AG09309 (cell line): ENCODE results near the gene LMCD1.

Experiments used
- DNase-seq: peaks from one replicate; pipeline ENCODE4 v3.0.0-alpha.2; 2010; ENCODE audit warnings: low read depth
- H3K4me3 ChIP-seq: 2 replicates; pipeline ENCODE4 v1.5.1; 2011; ENCODE audit warnings: mild to moderate bottlenecking, low read depth, low read length, moderate library complexity; ENCODE audit not compliant: control insufficient read depth
- CTCF ChIP-seq: IDR thresholded peaks from 2 replicates; pipeline ENCODE4 v1.5.1; 2011; ENCODE audit warnings: mild to moderate bottlenecking, low read depth, low read length, inconsistent platforms; ENCODE audit not compliant: insufficient read depth, control insufficient read depth; ENCODE audit errors: missing control alignments

Gene LMCD1

DNA sequence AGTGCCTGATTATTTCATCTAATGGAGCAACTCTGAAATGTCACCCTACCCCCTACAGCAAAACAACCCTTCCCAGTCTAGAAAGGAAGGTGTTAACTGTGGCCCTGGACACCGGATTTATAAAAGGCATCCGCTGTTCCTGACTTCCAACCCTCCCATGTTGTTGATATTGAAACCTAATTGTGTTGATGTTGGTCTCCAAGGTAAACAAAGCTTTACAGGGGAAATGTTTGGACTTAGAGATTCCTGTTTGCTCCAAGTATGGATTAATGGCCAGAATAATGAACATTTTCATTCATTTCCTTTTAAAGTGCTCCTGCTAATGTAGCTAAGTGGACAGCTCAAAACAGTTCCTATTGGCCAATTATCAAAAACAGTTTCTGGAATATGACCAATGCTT is 19.4 kb upstream of the LMCD1 start:
- TF ChIP-seq CTCF, result no peak
- DNase-seq, result no peak
- H3K4me3 ChIP-seq, result no peak overlapping the region

DNA sequence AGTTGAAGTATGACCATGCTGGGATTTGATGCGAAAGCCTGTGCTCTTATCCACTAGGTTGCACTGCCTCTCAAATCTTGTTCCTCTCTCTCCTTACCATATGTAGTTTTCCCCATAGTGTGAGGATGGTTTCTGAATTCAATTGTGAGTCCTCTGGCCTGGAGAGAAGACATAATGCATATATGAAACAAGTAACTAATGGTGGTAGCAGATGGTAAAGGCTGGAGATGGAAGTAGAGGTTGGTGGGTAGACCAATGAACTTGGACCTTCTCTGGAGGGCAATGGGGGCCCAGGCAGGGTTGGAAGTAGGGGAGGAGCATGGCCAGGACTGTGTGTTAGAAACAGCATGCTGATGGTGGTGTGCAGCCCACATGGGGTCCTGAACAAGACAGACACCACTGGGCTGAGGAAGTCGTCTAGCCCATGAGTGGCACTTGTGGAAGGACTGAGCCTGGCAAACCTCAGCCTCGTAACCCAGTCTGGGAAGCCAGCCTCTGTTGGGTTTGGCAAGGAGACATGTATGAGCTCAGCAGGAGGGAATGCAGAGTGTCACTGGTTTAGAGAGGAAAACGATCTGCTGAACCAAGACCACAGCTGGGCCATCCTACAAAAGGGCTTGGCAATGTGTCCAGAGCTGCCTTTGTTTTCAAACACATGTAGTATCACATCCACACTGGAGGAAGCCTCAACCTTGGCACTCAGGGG is 18.5 kb upstream of the LMCD1 start:
- H3K4me3 ChIP-seq, result no peak overlapping the region
- peak; percentile 96 for DNase-seq
- no peak for TF ChIP-seq CTCF

- H3K4me3 ChIP-seq, result no peak overlapping the region
- TF ChIP-seq CTCF, result no peak
- DNase-seq, result no peak
Measured at GRCh38 chr3:8484409-8485140, 17.0 kb upstream of the LMCD1 start.

GRCh38 chr3:8485141-8485870 is 16.3 kb upstream of the LMCD1 start:
- TF ChIP-seq CTCF, result no peak
- no peak overlapping the region for H3K4me3 ChIP-seq
- DNase-seq, result no peak

- no peak overlapping the region for H3K4me3 ChIP-seq
- no peak for TF ChIP-seq CTCF
- DNase-seq, result no peak
Measured at GRCh38 chr3:8485943-8486342, 15.7 kb upstream of the LMCD1 start.

DNA sequence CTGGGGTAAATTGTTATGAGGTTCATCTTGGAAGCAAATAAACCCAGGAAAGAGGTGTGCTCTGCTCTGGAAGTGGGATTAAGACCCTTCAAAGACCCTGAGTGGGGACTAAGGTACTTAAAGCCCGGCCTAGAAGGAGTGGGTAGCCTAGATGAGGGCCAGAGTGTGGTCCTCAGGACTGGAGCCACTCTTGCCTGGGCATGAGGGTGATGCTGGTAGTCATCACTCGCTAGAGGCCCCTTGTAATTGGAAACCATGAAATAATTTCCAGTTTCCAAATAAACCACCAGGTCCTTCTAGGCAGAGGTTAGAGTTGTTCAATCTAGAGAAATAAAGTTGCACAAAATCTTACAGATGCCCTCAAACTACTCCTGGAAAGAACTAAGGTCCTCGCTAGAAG is 15.2 kb upstream of the LMCD1 start:
- H3K4me3 ChIP-seq, result no peak overlapping the region
- DNase-seq, result no peak
- TF ChIP-seq CTCF, result no peak
